Muscle of arm (tissue), 12 donors: ENCODE results near the gene LDB3. TPM values are rescaled to one million over a fixed set of nuclear protein-coding genes. Genes with fewer than 3 reads are reported as not detected.
"Not testable (repeated sequence)": the region's sequence is repeated elsewhere in the genome, so short reads cannot be mapped to it uniquely, and the experiment has no call there.

Experiments used
- DNase-seq: peaks from one replicate; pipeline ENCODE4 v3.0.0-alpha.2; 2013
- polyA plus RNA-seq, 12 donors: library from polyadenylated mRNA; unstranded; fragments of 120-200 nt; gene quantifications; one replicate each; pipeline ENCODE4 v1.2.1, GENCODE V29; 2013; ENCODE audit not compliant: insufficient read length in 12 of 12

The LDB3 gene
- polyA plus RNA-seq, 12 donors: 367 to 6,548 (median 850) TPM

- DNase-seq: no peak
Measured at GRCh38 chr10:86727470-86727869, 59.2 kb downstream of the LDB3 start.

- no peak for DNase-seq
Measured at GRCh38 chr10:86728056-86728455, 59.7 kb downstream of the LDB3 start.

- DNase-seq: no peak
Measured at GRCh38 chr10:86729677-86730076, 61.4 kb downstream of the LDB3 start.

GRCh38 chr10:86730227-86730626, 61.9 kb downstream of the LDB3 start:
- no peak for DNase-seq

GRCh38 chr10:86732771-86733170, 64.5 kb downstream of the LDB3 start:
- DNase-seq: no peak

GRCh38 chr10:86733260-86733671, 65.0 kb downstream of the LDB3 start:
- peak; percentile 47 for DNase-seq

GRCh38 chr10:86734207-86734988, 66.1 kb downstream of the LDB3 start:
- DNase-seq: no peak

GRCh38 chr10:86735278-86735677, 67.0 kb downstream of the LDB3 start:
- DNase-seq: not testable (repeated sequence)

GRCh38 chr10:86742230-86742629, 73.9 kb downstream of the LDB3 start:
- DNase-seq: no peak

GRCh38 chr10:86744067-86744725, 75.9 kb downstream of the LDB3 start:
- DNase-seq: no peak

GRCh38 chr10:86747796-86748581, 79.7 kb downstream of the LDB3 start:
- no peak for DNase-seq

GRCh38 chr10:86749854-86750253, 81.5 kb downstream of the LDB3 start:
- no peak for DNase-seq

- DNase-seq: no peak
Measured at GRCh38 chr10:86751477-86751876, 83.2 kb downstream of the LDB3 start.

GRCh38 chr10:86752311-86752710, 84.0 kb downstream of the LDB3 start:
- no peak for DNase-seq

GRCh38 chr10:86753051-86753450, 84.7 kb downstream of the LDB3 start:
- no peak for DNase-seq

- DNase-seq: no peak
Measured at GRCh38 chr10:86753638-86754434, 85.5 kb downstream of the LDB3 start.

- no peak for DNase-seq
Measured at GRCh38 chr10:86755454-86755739, 87.1 kb downstream of the LDB3 start.

GRCh38 chr10:86755740-86756510, 87.6 kb downstream of the LDB3 start:
- DNase-seq: peak; percentile 93

GRCh38 chr10:86756511-86757112, 88.3 kb downstream of the LDB3 start, which contains the start of gene BMPR1A:
Gene BMPR1A (plus strand): TSS chr10:86756619. CDS start chr10:86876019, 119,400 bp downstream.
- no peak for DNase-seq
